MCF 10A (cell line): ENCODE data around the gene CSTA. TPM values are rescaled to one million over a fixed set of nuclear protein-coding genes. Genes with fewer than 3 reads are reported as not detected.

Experiments
- BruUV-seq: library from RNA; stranded (reverse); fragments of 400-500 nt; replicated peaks from 2 replicates; lab custom pipeline; 2021; lab: Mats Ljungman, UMichigan
- CTCF ChIA-PET: fragments of 300-600 bp; sonication (Branson Sonifier 250); formaldehyde crosslinking; extraction: SDS; loops from one replicate; lab custom pipeline; 2021; ENCODE audit warnings: antibody characterized with exemption, inconsistent platforms; lab: Yijun Ruan, JAX
- POLR2A ChIA-PET: fragments of 300-600, 350-650 bp; sonication (Branson Sonifier 250); formaldehyde crosslinking; extraction: SDS; loops from one replicate; lab custom pipeline; 2020; ENCODE audit warnings: antibody characterized with exemption, inconsistent platforms; lab: Yijun Ruan, JAX
- DNase-seq: peaks from one replicate; pipeline ENCODE4 v3.0.0-alpha.2; 2018; ENCODE audit not compliant: unreplicated experiment
- H3K27ac Mint-ChIP-seq: one replicate; pipeline ENCODE4 v1.8.0; 2022; ENCODE audit warnings: mild to moderate bottlenecking, low read depth, mixed read lengths; ENCODE audit not compliant: unreplicated experiment
- H3K27me3 Mint-ChIP-seq: one replicate; pipeline ENCODE4 v1.8.0; 2022; ENCODE audit warnings: mixed read lengths; ENCODE audit not compliant: insufficient read depth, unreplicated experiment
- H3K36me3 Mint-ChIP-seq: one replicate; pipeline ENCODE4 v1.8.0; 2022; ENCODE audit warnings: mild to moderate bottlenecking, moderate library complexity, mixed read lengths; ENCODE audit not compliant: insufficient read depth, unreplicated experiment
- H3K4me1 Mint-ChIP-seq: one replicate; pipeline ENCODE4 v1.8.0; 2022; ENCODE audit warnings: mixed read lengths; ENCODE audit not compliant: insufficient read depth, unreplicated experiment
- H3K4me3 Mint-ChIP-seq: one replicate; pipeline ENCODE4 v1.8.0; 2022; ENCODE audit warnings: mild to moderate bottlenecking, moderate library complexity, mixed read lengths; ENCODE audit not compliant: unreplicated experiment
- H3K9me3 Mint-ChIP-seq: one replicate; pipeline ENCODE4 v1.8.0; 2022; ENCODE audit warnings: mixed read lengths; ENCODE audit not compliant: unreplicated experiment
- intact Hi-C: fragments of 100-400 bp; cut with micrococcal nuclease; formaldehyde crosslinking; loops from 2 replicates; pipeline ENCODE4 v1.14.1; 2022
- total RNA-seq: library from RNA; stranded (reverse); gene quantifications from 2 replicates; pipeline ENCODE4 v1.2.3, GENCODE V29; 2022
- TF ChIP-seq, protein P1 (sequence below): fragments of 200-600 bp; IDR thresholded peaks from one replicate; pipeline ENCODE4 v1.8.0; 2022; ENCODE audit warnings: antibody characterized with exemption, mild to moderate bottlenecking; ENCODE audit not compliant: unreplicated experiment

Gene CSTA
- total RNA-seq, 1 experiment from 2014 or later = 133 TPM

DNA sequence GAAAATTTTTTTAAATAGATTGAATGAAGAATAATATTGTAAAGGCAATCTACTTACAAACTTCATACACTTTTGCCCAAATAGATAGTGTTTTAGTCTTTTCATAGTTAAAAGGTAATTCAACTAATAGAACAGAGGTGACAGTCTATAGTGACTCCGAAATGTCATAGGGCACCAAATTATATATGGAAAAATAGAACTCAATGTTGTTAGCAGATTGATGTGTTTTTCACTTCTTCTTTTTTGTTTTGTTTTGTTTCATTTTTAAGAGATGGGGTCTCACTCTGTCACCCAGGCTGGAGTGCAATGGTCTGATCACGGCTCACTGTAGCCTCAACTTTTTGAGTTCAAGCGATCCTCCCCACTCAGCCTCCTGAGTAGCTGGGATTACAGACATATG, 721 bp downstream of the CSTA start:
- no peak for DNase-seq
- Mint-ChIP-seq H3K9me3 (no peaks in the 10 kb centered on the region), H3K4me3 (peak overlapping the region; percentile 75), H3K4me1 (peaks cover 12% of the 10 kb centered on the region), H3K27ac (peak overlapping the region; percentile 60), H3K36me3 (peaks cover 38% of the 10 kb centered on the region), H3K27me3 (no peaks in the 10 kb centered on the region)
- CTCF ChIA-PET = interaction anchor here (0.6 to 2.5 kb wide), 6 partner anchors 12 to 239 kb away, joined by 3 to 26 read pairs (median 6); partner anchors contain the start of gene FAM162A
- POLR2A ChIA-PET = interaction anchor here (0.7 to 3.6 kb wide), 16 partner anchors 10 to 171 kb away, joined by 3 to 59 read pairs (median 5); partner anchors contain the start of genes FAM162A, MIX23 and WDR5B
- intact Hi-C loops = no loop called here
- TF ChIP-seq, protein P1, sequence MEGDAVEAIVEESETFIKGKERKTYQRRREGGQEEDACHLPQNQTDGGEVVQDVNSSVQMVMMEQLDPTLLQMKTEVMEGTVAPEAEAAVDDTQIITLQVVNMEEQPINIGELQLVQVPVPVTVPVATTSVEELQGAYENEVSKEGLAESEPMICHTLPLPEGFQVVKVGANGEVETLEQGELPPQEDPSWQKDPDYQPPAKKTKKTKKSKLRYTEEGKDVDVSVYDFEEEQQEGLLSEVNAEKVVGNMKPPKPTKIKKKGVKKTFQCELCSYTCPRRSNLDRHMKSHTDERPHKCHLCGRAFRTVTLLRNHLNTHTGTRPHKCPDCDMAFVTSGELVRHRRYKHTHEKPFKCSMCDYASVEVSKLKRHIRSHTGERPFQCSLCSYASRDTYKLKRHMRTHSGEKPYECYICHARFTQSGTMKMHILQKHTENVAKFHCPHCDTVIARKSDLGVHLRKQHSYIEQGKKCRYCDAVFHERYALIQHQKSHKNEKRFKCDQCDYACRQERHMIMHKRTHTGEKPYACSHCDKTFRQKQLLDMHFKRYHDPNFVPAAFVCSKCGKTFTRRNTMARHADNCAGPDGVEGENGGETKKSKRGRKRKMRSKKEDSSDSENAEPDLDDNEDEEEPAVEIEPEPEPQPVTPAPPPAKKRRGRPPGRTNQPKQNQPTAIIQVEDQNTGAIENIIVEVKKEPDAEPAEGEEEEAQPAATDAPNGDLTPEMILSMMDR = no peak
- BruUV-seq = no TSS peak

DNA sequence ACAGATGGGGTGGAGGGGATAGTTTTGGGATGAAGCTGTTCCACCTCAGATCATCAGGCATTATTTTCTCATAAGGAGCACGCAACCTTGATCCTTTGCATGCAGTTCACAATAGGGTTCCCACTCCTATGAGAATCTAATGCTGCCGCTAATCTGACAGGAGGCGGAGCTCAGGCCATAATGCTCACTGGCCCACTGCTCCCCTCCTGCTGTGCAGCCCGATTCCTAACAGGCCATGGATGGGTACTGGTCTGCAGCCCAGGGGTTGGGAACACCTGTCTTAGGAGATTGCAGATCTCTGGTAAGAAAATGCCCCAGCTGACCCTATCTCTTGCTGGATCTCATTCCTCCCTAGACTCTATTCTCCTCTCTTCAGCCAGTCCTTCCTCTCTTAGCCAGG, 6.8 kb downstream of the CSTA start:
- no peak overlapping the region for H3K27ac Mint-ChIP-seq
- TF ChIP-seq, protein P1 = no peak
- no peak overlapping the region for H3K4me3 Mint-ChIP-seq
- H3K27me3 Mint-ChIP-seq = no peaks in the 10 kb centered on the region
- DNase-seq = no peak
- no peaks in the 10 kb centered on the region for H3K9me3 Mint-ChIP-seq
- POLR2A ChIA-PET = interaction anchor here (0.6 to 1.1 kb wide), 3 partner anchors 8 to 84 kb away, joined by 3 to 4 read pairs (median 4); partner anchors contain the start of gene WDR5B
- peaks cover 29% of the 10 kb centered on the region for H3K4me1 Mint-ChIP-seq
- BruUV-seq = no TSS peak
- peaks cover 75% of the 10 kb centered on the region for H3K36me3 Mint-ChIP-seq
- CTCF ChIA-PET = interaction anchor here (0.7 to 1.5 kb wide), 5 partner anchors 24 to 52 kb away, joined by 3 to 5 read pairs (median 4); partner anchors contain the start of gene FAM162A
- intact Hi-C loops = no loop called here

- POLR2A ChIA-PET = interaction anchor here (0.6 to 1.3 kb wide), 3 partner anchors 25 to 84 kb away, joined by 3 to 4 read pairs (median 3); partner anchors contain the start of gene WDR5B
Measured at GRCh38 chr3:122332551-122332950, 7.5 kb downstream of the CSTA start.

GRCh38 chr3:122342803-122343202, 17.8 kb downstream of the CSTA start:
- H3K4me1 Mint-ChIP-seq = no peaks in the 10 kb centered on the region

More at GRCh38 chr3:122332551-122332950, 7.5 kb downstream of the CSTA start:
- CTCF ChIA-PET = interaction anchor here (1.2 to 1.5 kb wide), 2 partner anchors 27 to 52 kb away, joined by 5 read pairs; partner anchors contain the start of gene FAM162A
- no TSS peak for BruUV-seq
- Mint-ChIP-seq H3K4me3 (no peak overlapping the region), H3K36me3 (peaks cover 72% of the 10 kb centered on the region), H3K9me3 (no peaks in the 10 kb centered on the region), H3K4me1 (peaks cover 29% of the 10 kb centered on the region), H3K27ac (no peak overlapping the region), H3K27me3 (no peaks in the 10 kb centered on the region)
- TF ChIP-seq, protein P1 = no peak
- intact Hi-C loops = no loop called here
- no peak for DNase-seq

More at GRCh38 chr3:122342803-122343202, 17.8 kb downstream of the CSTA start:
- peaks cover 13% of the 10 kb centered on the region for H3K9me3 Mint-ChIP-seq
- TF ChIP-seq, protein P1 = no peak
- ChIA-PET POLR2A (interaction anchor here (0.7 to 1.7 kb wide), 4 partner anchors 8 to 35 kb away, joined by 3 to 4 read pairs (median 3); partner anchors contain the start of gene CSTA), CTCF (interaction anchor here (0.8 to 2.1 kb wide), 4 partner anchors 8 to 37 kb away, joined by 3 to 12 read pairs (median 4); no protein-coding TSS in a partner anchor)
- H3K4me3 Mint-ChIP-seq = no peak overlapping the region
- H3K27ac Mint-ChIP-seq = no peak overlapping the region
- intact Hi-C loops = no loop called here
- DNase-seq = no peak
- H3K27me3 Mint-ChIP-seq = no peaks in the 10 kb centered on the region
- BruUV-seq = no TSS peak
- H3K36me3 Mint-ChIP-seq = peaks cover 38% of the 10 kb centered on the region
